ENCODE measurements around the gene PDE4B.

PDE4B gene

GRCh38 chr1:66140072-66140471 is 347.4 kb downstream of the PDE4B start:
- no peak for DNase-seq

- DNase-seq = no peak
These were observed 351.0 kb downstream of the PDE4B start for GRCh38 chr1:66143651-66144050.

DNA sequence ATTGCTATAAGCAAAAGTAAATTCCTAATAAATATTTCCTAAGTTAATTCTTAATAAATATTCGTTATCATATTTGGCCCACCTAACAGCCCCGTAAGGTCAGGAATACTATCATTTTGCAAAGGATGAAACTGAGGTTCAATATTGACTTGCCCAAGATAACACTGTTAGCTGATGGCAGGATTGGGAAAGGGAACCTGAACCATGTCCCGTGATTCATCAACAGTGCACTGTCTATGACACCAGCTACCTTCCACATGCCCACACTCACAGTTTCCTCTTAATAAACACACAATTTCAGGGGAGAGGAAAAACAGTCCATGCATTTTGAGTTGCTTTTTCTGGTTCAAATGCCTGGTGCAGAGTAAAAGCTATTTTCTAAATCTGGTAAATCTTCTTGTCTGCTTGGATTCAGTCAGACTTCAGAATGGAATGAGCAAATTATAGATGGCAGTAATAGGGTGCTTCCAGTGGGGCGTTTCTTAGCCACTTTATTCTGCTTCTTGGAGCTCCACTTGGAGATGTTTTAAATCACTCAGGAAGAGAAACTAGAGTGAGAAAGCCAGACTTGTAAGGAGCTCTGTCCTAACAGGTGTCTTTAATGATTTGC is 354.6 kb downstream of the PDE4B start:
- no peak for DNase-seq

GRCh38 chr1:66152034-66152433 is 359.3 kb downstream of the PDE4B start:
- DNase-seq = no peak

DNA sequence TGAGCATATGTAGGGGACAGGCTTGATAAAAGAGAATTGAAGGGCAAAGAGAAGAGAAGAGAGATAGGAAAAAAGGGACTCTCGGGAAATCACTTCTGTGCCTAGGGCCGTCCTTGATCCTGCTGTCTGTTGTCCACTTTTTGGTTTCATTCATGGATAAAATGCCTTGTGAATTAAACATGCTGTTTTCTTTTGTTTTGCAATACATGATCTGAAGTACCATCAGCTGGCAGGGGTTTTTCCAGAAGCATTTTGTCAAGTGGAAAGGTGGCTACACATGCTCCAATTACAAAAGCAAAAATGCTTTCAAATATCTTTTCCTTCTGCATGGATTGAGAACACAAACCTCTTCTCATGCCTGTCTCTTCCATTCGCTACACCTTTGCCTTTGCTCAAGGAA is 361.7 kb downstream of the PDE4B start:
- DNase-seq = no peak

GRCh38 chr1:66156144-66156543 is 363.4 kb downstream of the PDE4B start:
- DNase-seq = no peak

GRCh38 chr1:66159800-66160199 is 367.1 kb downstream of the PDE4B start:
- no peak for DNase-seq

DNA sequence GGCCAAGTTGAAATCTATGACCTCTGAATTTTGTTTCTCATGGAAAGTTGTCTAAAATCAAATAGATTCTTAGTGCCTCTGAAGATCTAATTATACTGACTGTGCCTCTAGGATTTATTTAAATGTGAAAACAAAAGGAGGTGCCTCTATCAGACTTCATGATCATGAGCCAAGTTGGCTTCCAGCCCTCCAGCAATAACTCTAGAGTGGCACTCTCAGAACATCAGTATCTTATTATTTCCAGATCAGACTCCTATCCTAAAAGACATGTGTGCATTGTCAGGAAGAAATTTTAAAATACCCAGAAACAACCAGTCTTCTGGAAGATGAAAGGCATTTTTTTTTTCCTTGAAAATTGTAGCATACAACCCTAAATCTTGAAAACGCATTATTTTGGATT is 368.0 kb downstream of the PDE4B start:
- DNase-seq = no peak

DNA sequence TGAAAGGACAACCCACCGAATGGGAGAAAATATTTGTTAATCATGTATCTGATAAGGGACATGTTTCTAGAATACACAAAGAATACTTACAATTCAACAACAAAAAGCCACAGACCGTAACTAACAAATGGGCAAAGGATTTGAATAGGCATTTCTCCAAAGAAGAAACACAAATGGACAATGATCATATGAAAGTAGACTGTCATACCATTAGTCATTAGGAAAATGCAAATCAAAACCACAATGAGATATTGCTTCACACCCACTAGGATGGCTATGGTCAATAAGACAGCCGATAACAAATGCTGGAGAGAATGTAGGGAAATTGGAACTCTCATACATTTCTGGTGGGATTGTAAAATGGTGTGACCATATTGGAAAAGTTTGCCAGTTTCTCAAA is 374.1 kb downstream of the PDE4B start:
- DNase-seq = no peak

DNA sequence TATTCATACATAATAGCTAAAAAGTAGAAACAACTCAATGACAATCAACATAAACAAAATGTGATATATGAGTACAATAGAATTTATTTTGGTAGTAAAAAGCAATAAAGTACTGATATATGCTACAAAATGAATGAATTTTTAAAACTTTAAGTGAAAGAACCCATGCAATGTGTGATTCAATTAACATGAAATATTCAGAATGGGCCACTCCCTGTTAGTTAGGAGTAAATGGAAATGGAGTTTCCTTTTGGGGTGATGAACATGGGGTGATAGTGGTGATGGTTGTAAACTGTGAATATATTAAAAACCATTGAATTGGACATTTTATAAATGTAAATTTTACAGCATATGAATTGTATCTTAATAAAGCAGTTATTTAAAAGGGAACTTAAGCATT is 374.6 kb downstream of the PDE4B start:
- no peak for DNase-seq

DNA sequence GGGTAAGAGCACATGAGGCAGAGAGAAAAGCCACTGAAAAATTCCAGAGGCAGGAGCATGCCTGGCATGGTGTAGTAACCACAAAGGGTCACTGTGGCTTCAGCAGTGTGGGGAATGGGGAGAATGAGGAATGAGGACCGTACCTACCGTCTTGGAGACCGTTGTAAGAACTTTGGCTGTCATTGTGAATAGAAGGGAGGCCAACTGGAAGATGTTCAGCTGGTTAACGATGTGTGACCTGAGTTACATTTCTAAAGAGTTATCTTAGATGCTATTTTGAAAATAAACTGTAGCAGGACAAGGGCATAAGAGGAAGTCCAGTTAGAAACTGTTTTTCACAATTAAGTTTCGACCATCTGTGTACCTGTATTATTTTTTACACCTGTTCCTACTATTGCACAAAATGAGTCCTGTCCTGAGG is 375.8 kb downstream of the PDE4B start:
- no peak for DNase-seq

DNA sequence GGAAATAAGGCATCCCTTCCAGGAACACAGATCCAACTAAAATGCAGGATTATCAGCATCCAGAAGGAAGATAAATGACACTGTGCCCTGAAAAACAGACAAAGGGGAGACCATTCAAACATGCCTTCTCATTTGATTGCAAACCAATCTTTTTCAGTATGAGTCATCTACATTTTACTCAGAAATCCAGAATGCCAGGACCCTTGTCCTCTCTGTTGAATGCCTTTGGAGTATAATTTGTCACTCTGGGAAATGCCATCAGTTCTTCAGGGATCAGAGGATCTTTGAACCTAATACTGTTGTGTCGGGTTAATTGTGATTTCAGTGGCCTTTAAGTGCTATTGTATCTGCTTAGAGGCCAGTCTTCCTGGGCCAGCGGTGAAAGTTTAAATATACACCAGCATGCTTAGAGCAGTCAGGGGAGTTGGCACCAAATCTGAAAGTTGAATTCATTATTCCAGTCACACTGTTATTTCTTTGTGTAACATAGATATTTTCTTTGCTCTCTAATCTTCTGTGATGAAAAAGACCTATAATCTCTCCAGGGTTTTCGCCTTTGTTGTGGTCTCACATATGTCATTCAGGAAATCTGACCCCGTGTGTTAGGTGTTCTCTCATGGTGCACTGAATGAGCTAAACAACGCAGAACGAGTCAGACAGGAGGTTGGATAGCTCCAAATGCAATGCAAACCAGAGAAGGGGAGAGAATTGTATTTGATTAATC is 376.4 kb downstream of the PDE4B start:
- DNase-seq = peak in 2 of 14 donors; percentile 18 to 38

- DNase-seq = no peak
These were observed 379.6 kb downstream of the PDE4B start for GRCh38 chr1:66172272-66172671.

- DNase-seq = no peak
These were observed 382.4 kb downstream of the PDE4B start for GRCh38 chr1:66175098-66175497.

DNA sequence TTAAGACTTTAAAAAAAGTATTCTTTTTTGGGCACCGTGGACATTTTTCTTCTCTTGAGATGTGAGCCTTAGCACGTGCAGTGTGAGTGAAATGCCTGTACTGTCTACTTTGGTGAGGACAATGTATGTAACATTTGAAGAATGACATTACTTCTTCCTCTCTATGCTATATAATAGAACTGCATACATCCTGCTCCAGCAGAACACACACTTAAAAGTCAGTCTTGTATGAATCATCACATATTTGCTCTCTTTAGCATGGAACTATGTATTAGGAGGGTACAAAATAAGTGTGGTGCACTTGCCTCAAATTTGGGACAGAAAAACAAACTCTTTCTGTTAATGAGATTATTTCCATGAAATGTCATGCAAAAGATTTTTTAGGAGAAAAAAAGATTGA is 382.9 kb downstream of the PDE4B start:
- DNase-seq = no peak

GRCh38 chr1:66176012-66176715 is 383.5 kb downstream of the PDE4B start:
- DNase-seq = no peak

DNA sequence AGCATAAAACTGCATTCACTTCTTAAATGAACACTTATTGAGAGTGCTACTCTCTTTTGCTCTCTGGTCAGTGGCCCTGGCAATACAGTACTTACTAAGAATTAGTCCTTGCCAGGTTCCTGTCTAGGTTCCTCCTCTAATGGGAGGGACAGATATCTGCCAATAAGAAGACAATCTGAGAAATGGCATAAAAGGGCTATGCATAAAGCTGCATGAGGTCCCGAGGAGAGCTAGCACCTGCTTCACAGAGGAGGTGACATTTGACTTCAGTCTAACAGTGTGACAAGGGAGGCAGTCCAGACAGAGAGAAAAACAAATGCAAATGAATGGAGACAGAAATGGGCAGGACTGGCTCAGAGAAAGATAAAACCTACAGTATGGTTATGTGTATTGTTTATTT is 384.1 kb downstream of the PDE4B start:
- DNase-seq = no peak

DNA sequence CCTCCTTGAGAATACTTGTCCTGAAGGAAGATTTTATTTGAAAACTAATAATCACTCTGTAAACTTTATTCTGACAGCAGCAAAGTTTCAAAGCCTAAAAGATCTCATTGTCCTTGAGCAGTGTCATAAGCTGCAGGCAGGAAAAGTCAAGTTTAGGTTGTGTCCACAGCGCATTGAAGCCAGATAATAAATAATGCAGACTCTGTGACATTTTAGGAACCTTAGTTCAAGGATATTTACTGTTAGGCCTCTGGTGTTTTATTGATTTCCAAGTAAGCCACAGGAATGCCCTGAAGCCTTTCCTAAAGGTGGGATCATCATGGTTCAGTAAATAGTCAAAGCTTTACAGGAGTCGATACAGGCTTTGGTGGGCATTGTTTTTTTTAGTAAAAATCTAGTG is 384.8 kb downstream of the PDE4B start:
- DNase-seq = no peak

DNA sequence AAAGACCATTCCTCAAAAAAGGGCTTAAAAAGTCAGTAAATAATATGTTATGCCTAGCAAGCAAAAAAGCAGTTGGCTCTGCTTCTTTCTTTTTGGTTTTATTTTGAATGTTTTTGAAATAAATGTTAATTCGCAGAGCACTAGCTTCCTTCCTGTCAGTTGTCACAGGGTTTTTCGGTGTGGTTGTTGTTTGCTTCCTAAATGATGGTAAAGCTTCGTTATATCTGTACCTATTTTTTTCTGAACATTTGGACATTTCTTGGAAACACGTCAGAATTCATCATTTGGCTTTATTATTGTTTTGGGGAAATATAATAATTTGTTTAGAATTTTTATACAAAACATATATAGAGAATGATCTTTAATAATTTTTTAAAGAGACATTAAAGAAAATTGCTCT is 389.3 kb downstream of the PDE4B start:
- DNase-seq = no peak

GRCh38 chr1:66182551-66183178 is 390.0 kb downstream of the PDE4B start:
- no peak for DNase-seq

- no peak for DNase-seq
These were observed 390.7 kb downstream of the PDE4B start for GRCh38 chr1:66183400-66183799.

DNA sequence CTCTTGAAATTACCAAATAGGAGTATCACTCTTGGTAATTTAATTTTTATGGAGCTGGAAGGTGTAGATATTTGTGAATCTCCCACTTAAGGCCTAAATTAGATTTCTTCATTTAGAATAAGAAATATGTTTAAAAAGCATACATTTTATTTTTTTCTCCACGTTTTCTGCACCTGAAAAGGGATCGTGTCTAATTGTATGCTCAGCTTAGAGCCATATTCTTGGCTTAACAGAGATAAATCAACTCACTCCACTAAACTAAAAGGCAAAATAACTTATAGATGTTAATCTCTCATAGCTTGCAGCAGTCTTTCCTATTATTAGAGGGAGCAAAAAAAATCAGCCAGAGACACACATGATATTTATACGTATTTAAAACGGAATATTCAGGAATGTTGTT is 404.4 kb downstream of the PDE4B start:
- DNase-seq = no peak

- peak in 1 of 14 donors; percentile 10 for DNase-seq
These were observed 405.1 kb downstream of the PDE4B start for GRCh38 chr1:66197785-66198184.

Data from C1 segment of cervical spinal cord (tissue), 14 donors.